PC-3 (cell line): ENCODE results near the gene RBSN. TPM values are rescaled to one million over a fixed set of nuclear protein-coding genes. Genes with fewer than 3 reads are reported as not detected.
A peak's percentile ranks its signal among the peaks of the same experiment; 100 is the strongest.

ENCODE experiments used
- ATAC-seq: fragments of 200-7000 bp; cut with Tn5 transposase; 2 replicates; pipeline ENCODE4 v1.9.1; 2020; ENCODE audit warnings: mild to moderate bottlenecking, moderate library complexity
- BruUV-seq: library from RNA; stranded (reverse); fragments of 400-500 nt; replicated peaks from 2 replicates; lab custom pipeline; 2021; lab: Mats Ljungman, UMichigan
- CTCF ChIA-PET: fragments of 300-600 bp; sonication (Branson Sonifier 250); formaldehyde crosslinking; loops from one replicate; lab custom pipeline; 2022; ENCODE audit warnings: antibody characterized with exemption; lab: Charles Lee
- POLR2A ChIA-PET: fragments of 300-600 bp; sonication (Branson Sonifier 250); formaldehyde crosslinking; loops from one replicate; lab custom pipeline; 2022; ENCODE audit warnings: antibody characterized with exemption; ENCODE audit not compliant: unreplicated experiment; lab: Charles Lee
- DNase-seq: peaks from one replicate; pipeline ENCODE4 v3.0.0-alpha.2; 2015
- H2AFZ ChIP-seq: fragments of 300-600 bp; sonication (generic); 2 replicates; pipeline ENCODE4 v1.6.0; 2016; ENCODE audit warnings: antibody characterized with exemption, low read length
- H3F3A ChIP-seq: fragments of 300-600 bp; sonication (generic); one replicate; pipeline ENCODE4 v1.6.0; 2017; ENCODE audit warnings: antibody characterized with exemption, low read length, control low read depth, mild to moderate bottlenecking; ENCODE audit not compliant: unreplicated experiment
- H3K27ac ChIP-seq: fragments of 300-600 bp; sonication (generic); 2 replicates; pipeline ENCODE4 v1.5.1; 2016; ENCODE audit warnings: mild to moderate bottlenecking, low read length
- H3K27me3 ChIP-seq: fragments of 300-600 bp; sonication (generic); 2 replicates; pipeline ENCODE4 v1.6.1; 2016; ENCODE audit warnings: low read length, mixed read lengths
- H3K36me3 ChIP-seq: fragments of 300-600 bp; sonication (generic); 2 replicates; pipeline ENCODE4 v1.6.1; 2016; ENCODE audit warnings: low read depth, mixed run types, low read length, mixed read lengths
- H3K4me1 ChIP-seq: fragments of 300-600 bp; sonication (generic); 2 replicates; pipeline ENCODE4 v1.5.1; 2016; ENCODE audit warnings: low read length; ENCODE audit not compliant: insufficient read depth
- H3K4me2 ChIP-seq: fragments of 300-600 bp; sonication (generic); 2 replicates; pipeline ENCODE4 v1.6.0; 2016; ENCODE audit warnings: low read length
- H3K4me3 ChIP-seq: fragments of 300-600 bp; sonication (generic); 2 replicates; pipeline ENCODE4 v1.5.1; 2016; ENCODE audit warnings: mild to moderate bottlenecking, low read length, mixed read lengths
- H3K79me2 ChIP-seq: fragments of 300-600 bp; sonication (generic); 2 replicates; pipeline ENCODE4 v1.6.1; 2017; ENCODE audit warnings: low read length, mixed read lengths
- H3K9ac ChIP-seq: fragments of 300-600 bp; sonication (generic); 2 replicates; pipeline ENCODE4 v1.6.0; 2016; ENCODE audit warnings: mild to moderate bottlenecking, low read length
- H3K9me2 ChIP-seq: fragments of 300-600 bp; sonication (generic); replicated peaks from 2 replicates; pipeline ENCODE4 v1.6.1; 2016; ENCODE audit warnings: mixed run types, low read length, mixed read lengths
- H3K9me3 ChIP-seq: fragments of 300-600 bp; sonication (generic); 2 replicates; pipeline ENCODE4 v1.6.1; 2016; ENCODE audit warnings: low read length, mixed read lengths
- H4K20me1 ChIP-seq: fragments of 300-600 bp; sonication (generic); 2 replicates; pipeline ENCODE4 v1.6.1; 2016; ENCODE audit warnings: low read length, mixed read lengths
- CTCF ChIP-seq: fragments of 300-600 bp; sonication (generic); conservative IDR thresholded peaks from 2 replicates; pipeline ENCODE4 v1.5.1; 2017; ENCODE audit warnings: antibody characterized with exemption, low read depth, mild to moderate bottlenecking, low read length
- EZH2 ChIP-seq: fragments of 300-600 bp; sonication (generic); IDR thresholded peaks from one replicate; pipeline ENCODE4 v1.6.1; 2017; ENCODE audit warnings: antibody characterized with exemption, mild to moderate bottlenecking, low read length; ENCODE audit not compliant: unreplicated experiment
- EZH2phosphoT487 ChIP-seq: fragments of 300-600 bp; sonication (generic); IDR thresholded peaks from 2 replicates; pipeline ENCODE4 v1.6.1; 2018; ENCODE audit warnings: mild to moderate bottlenecking, antibody characterized with exemption, low read length, borderline replicate concordance
- intact Hi-C: fragments of 100-400 bp; cut with micrococcal nuclease; formaldehyde crosslinking; loops from 2 replicates; pipeline ENCODE4 v1.9.0; 2023
- total RNA-seq: library from RNA; depleted of rRNA; stranded (reverse); fragments of >200 nt; gene quantifications from 2 replicates; pipeline ENCODE4 v1.2.3, GENCODE V29; 2014

RBSN gene
- total RNA-seq, 1 experiment from 2014 or later: 18.7 TPM

GRCh38 chr3:15050405-15051092, 48.4 kb downstream of the RBSN start:
- H3K4me2 ChIP-seq: no peak overlapping the region
- H3K9ac ChIP-seq: no peak overlapping the region
- POLR2A ChIA-PET: no interaction called here
- ATAC-seq (no peak), DNase-seq (no peak)
- H4K20me1 ChIP-seq: peaks cover 27% of the 10 kb centered on the region; the same call in 1 of the 2 replicates
- no peaks in the 10 kb centered on the region for H3K9me3 ChIP-seq
- H3K27me3 ChIP-seq: no peaks in the 10 kb centered on the region
- TF ChIP-seq EZH2phosphoT487: no peak
- no peak for TF ChIP-seq EZH2
- no peak for TF ChIP-seq CTCF
- peaks cover 96% of the 10 kb centered on the region for H3K36me3 ChIP-seq
- no peak overlapping the region for H3K4me3 ChIP-seq
- peaks cover 55% of the 10 kb centered on the region for H3K79me2 ChIP-seq
- H3K27ac ChIP-seq: no peak overlapping the region
- intact Hi-C loops: no loop called here
- H3K9me2 ChIP-seq: no peaks in the 10 kb centered on the region
- peaks cover 2% of the 10 kb centered on the region for H3F3A ChIP-seq
- BruUV-seq: TSS peak; percentile 3
- no peaks in the 10 kb centered on the region for H3K4me1 ChIP-seq
- CTCF ChIA-PET: no interaction called here
- H2AFZ ChIP-seq: no peak overlapping the region

GRCh38 chr3:15049584-15049983, 49.4 kb downstream of the RBSN start:
- Histone ChIP-seq H3K79me2 (peaks cover 45% of the 10 kb centered on the region), H2AFZ (no peak overlapping the region)
- no peak for ATAC-seq

More at GRCh38 chr3:15049584-15049983, 49.4 kb downstream of the RBSN start:
- H3K9me3 ChIP-seq: no peaks in the 10 kb centered on the region
- H4K20me1 ChIP-seq: peaks cover 27% of the 10 kb centered on the region; the same call in 1 of the 2 replicates
- no peak for DNase-seq
- H3K4me1 ChIP-seq: no peaks in the 10 kb centered on the region
- intact Hi-C loops: no loop called here
- peaks cover 95% of the 10 kb centered on the region for H3K36me3 ChIP-seq
- no peak overlapping the region for H3K27ac ChIP-seq
- peaks cover 2% of the 10 kb centered on the region for H3F3A ChIP-seq
- CTCF ChIA-PET: no interaction called here
- H3K4me3 ChIP-seq: no peak overlapping the region
- no peak overlapping the region for H3K4me2 ChIP-seq
- no peak for TF ChIP-seq EZH2
- TF ChIP-seq CTCF: no peak
- no peak for TF ChIP-seq EZH2phosphoT487
- BruUV-seq: no TSS peak
- POLR2A ChIA-PET: no interaction called here
- H3K9ac ChIP-seq: no peak overlapping the region
- no peaks in the 10 kb centered on the region for H3K9me2 ChIP-seq
- no peaks in the 10 kb centered on the region for H3K27me3 ChIP-seq
